ENCODE results near the gene POP4.

GRCh38 chr19:29562299-29563297 is 43.5 kb upstream of the POP4 start:
- no peak for TF ChIP-seq CTCF (IDR thresholded peaks at IDR 0.05 in 4 of 5, conservative IDR thresholded peaks at IDR 0.05 in 1 of 5)
- no peak for TF ChIP-seq POLR2A (IDR thresholded peaks at IDR 0.05)
